PC-9 (cell line): ENCODE results near the gene DLG2. TPM values are rescaled to one million over a fixed set of nuclear protein-coding genes. Genes with fewer than 3 reads are reported as not detected.

Source experiments
- BruUV-seq: library from RNA; stranded (reverse); fragments of 400-500 nt; replicated peaks from 2 replicates; lab custom pipeline; 2021; lab: Mats Ljungman, UMichigan
- CTCF ChIA-PET: fragments of 300-600 bp; sonication (Branson Sonifier 250); formaldehyde crosslinking; loops from one replicate; lab custom pipeline; 2022; ENCODE audit warnings: antibody characterized with exemption; lab: Charles Lee
- POLR2A ChIA-PET: fragments of 300-600 bp; sonication (Branson Sonifier 250); formaldehyde crosslinking; loops from one replicate; lab custom pipeline; 2022; ENCODE audit warnings: antibody characterized with exemption; ENCODE audit not compliant: unreplicated experiment; lab: Charles Lee
- DNase-seq, 2 experiments: peaks; one replicate each; pipeline versions ENCODE4 v3.0.0 to v3.0.0-alpha.2; 2015 to 2022; ENCODE audit warnings: mixed read lengths in 1 of 2
- H2AFZ ChIP-seq: fragments of 200-600 bp; sonication (generic); 2 replicates; pipeline ENCODE4 v1.8.1; 2017; ENCODE audit warnings: antibody characterized with exemption
- H3F3A ChIP-seq: fragments of 200-600 bp; sonication (generic); 2 replicates; pipeline ENCODE4 v1.8.1; 2017; ENCODE audit warnings: antibody characterized with exemption, mild to moderate bottlenecking, low read depth; ENCODE audit not compliant: insufficient read depth
- H3K27ac ChIP-seq: fragments of 200-600 bp; sonication (generic); 2 replicates; pipeline ENCODE4 v1.6.1; 2016; ENCODE audit warnings: mixed run types
- H3K27me3 ChIP-seq: fragments of 200-600 bp; sonication (generic); 2 replicates; pipeline ENCODE4 v1.6.1; 2016; ENCODE audit warnings: low read depth, mixed run types; ENCODE audit not compliant: insufficient read depth
- H3K36me3 ChIP-seq: fragments of 200-600 bp; sonication (generic); 2 replicates; pipeline ENCODE4 v1.6.1; 2016; ENCODE audit warnings: low read depth, mixed run types
- H3K4me1 ChIP-seq: fragments of 200-600 bp; sonication (generic); replicated peaks from 2 replicates; pipeline ENCODE4 v1.6.1; 2016; ENCODE audit warnings: mixed run types; ENCODE audit not compliant: insufficient read depth
- H3K4me2 ChIP-seq: fragments of 200-600 bp; sonication (generic); 2 replicates; pipeline ENCODE4 v1.6.1; 2017; ENCODE audit warnings: mixed run types
- H3K4me3 ChIP-seq: fragments of 200-600 bp; sonication (generic); 2 replicates; pipeline ENCODE4 v1.6.1; 2016; ENCODE audit warnings: mixed run types
- H3K79me2 ChIP-seq: fragments of 200-600 bp; sonication (generic); 2 replicates; pipeline ENCODE4 v1.6.1; 2017; ENCODE audit warnings: low read depth, mixed run types
- H3K9me2 ChIP-seq: fragments of 200-600 bp; sonication (generic); 2 replicates; pipeline ENCODE4 v1.8.1; 2017; ENCODE audit warnings: mild to moderate bottlenecking; ENCODE audit not compliant: insufficient read depth
- H3K9me3 ChIP-seq: fragments of 200-600 bp; sonication (generic); 2 replicates; pipeline ENCODE4 v1.8.1; 2016; ENCODE audit warnings: low read depth; ENCODE audit not compliant: insufficient read depth
- H4K20me1 ChIP-seq: fragments of 200-600 bp; sonication (generic); 2 replicates; pipeline ENCODE4 v1.8.1; 2017; ENCODE audit not compliant: insufficient read depth
- EZH2 ChIP-seq: fragments of 200-600 bp; sonication (generic); IDR thresholded peaks from 2 replicates; pipeline ENCODE4 v1.8.0; 2017; ENCODE audit warnings: antibody characterized with exemption, low read depth
- intact Hi-C: fragments of 100-400 bp; cut with micrococcal nuclease; formaldehyde crosslinking; loops from one replicate; pipeline ENCODE4 v1.10.0; 2022; ENCODE audit not compliant: unreplicated experiment
- total RNA-seq: library from RNA; stranded (reverse); gene quantifications from 2 replicates; pipeline ENCODE4 v1.2.3, GENCODE V29; 2021
- TF ChIP-seq, protein P1 (sequence below): fragments of 200-600 bp; sonication (generic); conservative IDR thresholded peaks from 2 replicates; pipeline ENCODE4 v1.6.1; 2017; ENCODE audit warnings: mixed run types, antibody characterized with exemption, mild to moderate bottlenecking, moderate library complexity

The DLG2 gene
- total RNA-seq, 1 experiment from 2014 or later, result 6.4 TPM

DNA sequence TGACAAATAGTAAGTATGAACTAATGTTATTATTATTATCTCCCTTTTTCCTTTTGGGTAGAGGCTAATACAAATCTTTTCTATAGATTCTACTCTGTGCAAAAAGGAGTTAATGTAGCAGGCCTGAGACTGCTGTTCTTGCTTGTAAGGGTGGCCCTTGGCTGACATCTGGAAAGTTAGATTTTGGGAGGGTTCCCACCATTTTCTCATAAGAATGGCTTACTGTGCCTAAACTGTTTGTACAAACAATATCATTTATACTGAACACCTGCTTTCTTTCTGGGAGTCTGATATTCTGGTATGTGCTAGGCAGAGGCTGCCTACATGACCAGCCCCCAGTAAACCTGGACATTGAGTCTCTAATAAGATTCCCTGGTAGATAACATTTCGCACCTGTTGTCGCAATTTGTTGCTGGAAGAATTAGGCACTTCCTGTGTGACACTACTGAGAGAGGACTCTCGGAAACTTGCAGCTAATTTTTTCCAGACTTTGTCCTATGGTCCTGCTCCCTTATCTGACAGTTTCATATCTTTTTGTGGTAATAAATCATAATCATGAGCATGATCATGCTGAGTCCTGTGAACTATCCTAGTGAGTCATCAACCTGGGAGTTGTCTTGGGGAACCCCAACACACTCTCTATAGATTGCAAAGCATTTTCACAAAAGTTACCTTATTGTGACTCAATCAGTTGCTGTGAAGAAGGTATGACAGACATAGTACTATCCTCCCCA, 2083.3 kb downstream of the DLG2 start:
- H3K4me2 ChIP-seq, result no peak overlapping the region

DNA sequence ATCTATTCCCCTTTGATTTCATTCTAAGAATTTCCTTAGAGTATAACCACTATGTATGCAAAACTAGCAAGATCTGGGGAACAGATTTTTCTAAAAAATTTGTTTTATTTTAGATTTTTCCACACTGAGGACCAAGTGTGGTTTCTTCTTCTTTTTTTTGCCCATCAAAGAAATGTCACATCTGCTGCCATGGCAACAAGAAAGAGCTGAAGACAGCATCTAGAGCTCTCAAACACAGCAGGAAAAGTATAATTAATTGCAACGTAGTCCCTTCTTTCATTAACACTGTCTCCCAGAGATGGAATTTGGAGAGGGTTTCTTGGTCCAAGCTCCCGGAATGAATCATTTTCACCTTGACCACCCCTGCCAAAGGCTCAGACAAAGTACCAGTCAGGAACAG, 2084.3 kb downstream of the DLG2 start:
- TF ChIP-seq EZH2, result no peak
- TF ChIP-seq, protein P1, sequence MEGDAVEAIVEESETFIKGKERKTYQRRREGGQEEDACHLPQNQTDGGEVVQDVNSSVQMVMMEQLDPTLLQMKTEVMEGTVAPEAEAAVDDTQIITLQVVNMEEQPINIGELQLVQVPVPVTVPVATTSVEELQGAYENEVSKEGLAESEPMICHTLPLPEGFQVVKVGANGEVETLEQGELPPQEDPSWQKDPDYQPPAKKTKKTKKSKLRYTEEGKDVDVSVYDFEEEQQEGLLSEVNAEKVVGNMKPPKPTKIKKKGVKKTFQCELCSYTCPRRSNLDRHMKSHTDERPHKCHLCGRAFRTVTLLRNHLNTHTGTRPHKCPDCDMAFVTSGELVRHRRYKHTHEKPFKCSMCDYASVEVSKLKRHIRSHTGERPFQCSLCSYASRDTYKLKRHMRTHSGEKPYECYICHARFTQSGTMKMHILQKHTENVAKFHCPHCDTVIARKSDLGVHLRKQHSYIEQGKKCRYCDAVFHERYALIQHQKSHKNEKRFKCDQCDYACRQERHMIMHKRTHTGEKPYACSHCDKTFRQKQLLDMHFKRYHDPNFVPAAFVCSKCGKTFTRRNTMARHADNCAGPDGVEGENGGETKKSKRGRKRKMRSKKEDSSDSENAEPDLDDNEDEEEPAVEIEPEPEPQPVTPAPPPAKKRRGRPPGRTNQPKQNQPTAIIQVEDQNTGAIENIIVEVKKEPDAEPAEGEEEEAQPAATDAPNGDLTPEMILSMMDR, result no peak
- intact Hi-C loops, result no loop called here
- no peak for DNase-seq
- Histone ChIP-seq H3K9me3 (no peaks in the 10 kb centered on the region), H3K27ac (no peak overlapping the region), H3K36me3 (no peaks in the 10 kb centered on the region), H3K4me3 (no peak overlapping the region), H4K20me1 (no peaks in the 10 kb centered on the region), H3K79me2 (no peaks in the 10 kb centered on the region), H3F3A (no peaks in the 10 kb centered on the region), H3K9me2 (no peaks in the 10 kb centered on the region), H3K27me3 (peaks cover 7% of the 10 kb centered on the region; the same call in 1 of the 2 replicates), H3K4me1 (no peaks in the 10 kb centered on the region), H3K4me2 (no peak overlapping the region), H2AFZ (no peak overlapping the region)
- ChIA-PET POLR2A (no interaction called here), CTCF (no interaction called here)
- no TSS peak for BruUV-seq

More for the DNA sequence above, 2083.3 kb downstream of the DLG2 start:
- Histone ChIP-seq H3K4me3 (no peak overlapping the region), H4K20me1 (no peaks in the 10 kb centered on the region), H3K36me3 (no peaks in the 10 kb centered on the region), H3K4me1 (no peaks in the 10 kb centered on the region), H3K27me3 (peaks cover 7% of the 10 kb centered on the region; the same call in 1 of the 2 replicates), H3K9me2 (no peaks in the 10 kb centered on the region), H3K79me2 (no peaks in the 10 kb centered on the region), H3F3A (no peaks in the 10 kb centered on the region), H2AFZ (no peak overlapping the region), H3K27ac (no peak overlapping the region), H3K9me3 (no peaks in the 10 kb centered on the region)
- TF ChIP-seq, protein P1, result no peak
- TF ChIP-seq EZH2, result no peak
- CTCF ChIA-PET, result no interaction called here
- POLR2A ChIA-PET, result no interaction called here
- DNase-seq, result no peak
- intact Hi-C loops, result no loop called here
- BruUV-seq, result no TSS peak

DNA sequence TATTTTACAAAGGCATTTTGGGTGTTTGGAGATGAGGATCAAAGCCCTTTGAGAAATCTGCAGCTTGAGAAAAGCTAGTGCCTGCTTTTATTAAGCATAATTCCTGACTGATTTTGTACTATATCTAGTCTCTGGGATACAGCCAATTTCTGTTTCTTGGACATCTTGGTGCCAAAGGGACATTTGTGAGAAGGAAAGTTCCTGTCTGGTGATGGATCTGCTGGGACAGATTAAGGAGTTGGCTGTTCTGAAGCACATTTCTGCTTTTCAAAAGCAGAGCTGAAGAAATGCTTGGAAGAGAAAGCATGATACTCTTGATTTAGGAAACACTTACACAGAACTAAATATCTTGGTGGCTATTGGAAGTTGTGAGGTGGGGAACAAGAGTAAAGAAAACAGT, 2086.4 kb downstream of the DLG2 start:
- Histone ChIP-seq H3K4me1 (no peaks in the 10 kb centered on the region), H3F3A (no peaks in the 10 kb centered on the region), H3K79me2 (no peaks in the 10 kb centered on the region), H3K9me3 (no peaks in the 10 kb centered on the region), H3K9me2 (no peaks in the 10 kb centered on the region), H3K4me3 (no peak overlapping the region), H3K27ac (no peak overlapping the region), H4K20me1 (no peaks in the 10 kb centered on the region), H3K4me2 (no peak overlapping the region), H3K27me3 (peaks cover 7% of the 10 kb centered on the region; the same call in 1 of the 2 replicates), H3K36me3 (no peaks in the 10 kb centered on the region), H2AFZ (no peak overlapping the region)
- TF ChIP-seq EZH2, result no peak
- TF ChIP-seq, protein P1, result no peak
- CTCF ChIA-PET, result no interaction called here
- POLR2A ChIA-PET, result no interaction called here
- BruUV-seq, result no TSS peak
- intact Hi-C loops, result no loop called here
- no peak for DNase-seq
